NCI-H2029 treated with DMSO at 0.1 percent for 48 hours (cell line): Measurements from ENCODE around the gene CMSS1.

Experiments used
- DNase-seq: peaks from one replicate; lab custom pipeline; 2025; lab: John Stamatoyannopoulos, UW

CMSS1 gene

GRCh38 chr3:100059472-100059871, 241.8 kb downstream of the CMSS1 start:
- DNase-seq = no peak

GRCh38 chr3:100060685-100061484, 243.2 kb downstream of the CMSS1 start:
- no peak for DNase-seq

- DNase-seq = no peak
These were observed 245.0 kb downstream of the CMSS1 start for GRCh38 chr3:100062665-100063064.

GRCh38 chr3:100063929-100064461, 246.3 kb downstream of the CMSS1 start:
- DNase-seq = no peak

GRCh38 chr3:100067589-100067988, 249.9 kb downstream of the CMSS1 start:
- no peak for DNase-seq

- DNase-seq = peak; percentile 74
These were observed 251.2 kb downstream of the CMSS1 start for GRCh38 chr3:100068826-100069225.

- DNase-seq = no peak
These were observed 251.8 kb downstream of the CMSS1 start for GRCh38 chr3:100069472-100069871.

GRCh38 chr3:100072326-100073048, 254.8 kb downstream of the CMSS1 start:
- no peak for DNase-seq

GRCh38 chr3:100073049-100073713, 255.5 kb downstream of the CMSS1 start:
- no peak for DNase-seq

- DNase-seq = no peak
These were observed 256.1 kb downstream of the CMSS1 start for GRCh38 chr3:100073714-100074307.

- no peak for DNase-seq
These were observed 257.5 kb downstream of the CMSS1 start for GRCh38 chr3:100075196-100075595.

- DNase-seq = no peak
These were observed 258.4 kb downstream of the CMSS1 start for GRCh38 chr3:100075851-100076730.

- DNase-seq = no peak
These were observed 259.3 kb downstream of the CMSS1 start for GRCh38 chr3:100076731-100077529.

- DNase-seq = no peak
These were observed 261.7 kb downstream of the CMSS1 start for GRCh38 chr3:100079328-100079727.

GRCh38 chr3:100080573-100080972, 262.9 kb downstream of the CMSS1 start:
- DNase-seq = no peak

GRCh38 chr3:100081311-100081710, 263.6 kb downstream of the CMSS1 start:
- no peak for DNase-seq

- DNase-seq = no peak
These were observed 264.5 kb downstream of the CMSS1 start for GRCh38 chr3:100081986-100082692.

- no peak for DNase-seq
These were observed 265.1 kb downstream of the CMSS1 start for GRCh38 chr3:100082714-100083113.

- DNase-seq = no peak
These were observed 265.5 kb downstream of the CMSS1 start for GRCh38 chr3:100083209-100083608.
